Fibroblast of skin of left quadriceps (primary cell): ENCODE results near the gene PTX4.
"Not testable (repeated sequence)": the region's sequence is repeated elsewhere in the genome, so short reads cannot be mapped to it uniquely, and the experiment has no call there.

ENCODE experiments used
- DNase-seq, 2 experiments: peaks; one replicate each; pipeline ENCODE4 v3.0.0-alpha.2; 2013; ENCODE audit warnings: low read depth in 2 of 2

Gene PTX4

GRCh38 chr16:1444730-1445517 is 43.8 kb downstream of the PTX4 start:
- no peak for DNase-seq

GRCh38 chr16:1443980-1444729 is 44.6 kb downstream of the PTX4 start, which contains the start of gene CCDC154:
Gene CCDC154 (minus strand): TSS chr16:1444556. CDS start chr16:1444322, 234 bp downstream.
- DNase-seq: no peak

GRCh38 chr16:1443403-1443973 is 45.3 kb downstream of the PTX4 start:
- DNase-seq: no peak

- no peak for DNase-seq
These were observed 46.0 kb downstream of the PTX4 start for GRCh38 chr16:1442697-1443096.

GRCh38 chr16:1441391-1441829 is 47.3 kb downstream of the PTX4 start:
- no peak for DNase-seq

GRCh38 chr16:1439699-1440074 is 49.1 kb downstream of the PTX4 start:
- not testable (repeated sequence) for DNase-seq

- no peak for DNase-seq
These were observed 49.6 kb downstream of the PTX4 start for GRCh38 chr16:1439058-1439698.

- DNase-seq: no peak
These were observed 50.3 kb downstream of the PTX4 start for GRCh38 chr16:1438229-1439057.

- no peak for DNase-seq
These were observed 51.1 kb downstream of the PTX4 start for GRCh38 chr16:1437606-1438005.

- no peak for DNase-seq
These were observed 51.9 kb downstream of the PTX4 start for GRCh38 chr16:1436731-1437355.

- DNase-seq: no peak
These were observed 52.6 kb downstream of the PTX4 start for GRCh38 chr16:1435921-1436697.
